Liver (tissue), 9 donors: ENCODE results near the gene NDUFAB1. TPM values are rescaled to one million over a fixed set of nuclear protein-coding genes. Genes with fewer than 3 reads are reported as not detected.

Experiments used
- DNase-seq: peaks from one replicate; pipeline ENCODE4 v3.0.0-alpha.2; 2017; ENCODE audit warnings: low spot score
- H3K27ac ChIP-seq, 2 donors: one replicate each; pipeline ENCODE4 v1.7.0; 2013; ENCODE audit warnings: inconsistent platforms in 2 of 2, low read length in 2 of 2, control low read depth in 1 of 2, low read depth in 1 of 2, mild to moderate bottlenecking in 1 of 2
- H3K27me3 ChIP-seq, 4 donors: one replicate each; pipeline versions ENCODE4 v1.6.1 to v1.7.0; 2013; ENCODE audit warnings: low read length in 3 of 4, inconsistent platforms in 1 of 4, mild to moderate bottlenecking in 1 of 4, moderate library complexity in 1 of 4; ENCODE audit not compliant: control insufficient read depth in 4 of 4, insufficient read depth in 4 of 4
- H3K36me3 ChIP-seq, 4 donors: one replicate each; pipeline versions ENCODE4 v1.6.1 to v1.7.0; 2013; ENCODE audit warnings: low read length in 3 of 4, mild to moderate bottlenecking in 3 of 4, low read depth in 1 of 4, moderate library complexity in 1 of 4; ENCODE audit not compliant: control insufficient read depth in 4 of 4, insufficient read depth in 3 of 4
- H3K4me1 ChIP-seq, 4 donors: one replicate each; pipeline versions ENCODE4 v1.6.1 to v1.7.0; 2013; ENCODE audit warnings: low read length in 3 of 4, mild to moderate bottlenecking in 3 of 4, moderate library complexity in 1 of 4; ENCODE audit not compliant: control insufficient read depth in 4 of 4, insufficient read depth in 4 of 4
- H3K4me3 ChIP-seq, 3 donors: one replicate each; pipeline versions ENCODE4 v1.6.1 to v1.7.0; 2013; ENCODE audit warnings: low read length in 3 of 3, control low read depth in 1 of 3, low read depth in 1 of 3, mild to moderate bottlenecking in 1 of 3
- H3K9ac ChIP-seq, 2 donors: one replicate each; pipeline ENCODE4 v1.7.0; 2013; ENCODE audit warnings: low read length in 2 of 2, mild to moderate bottlenecking in 2 of 2, moderate library complexity in 2 of 2, control low read depth in 1 of 2, low read depth in 1 of 2
- H3K9me3 ChIP-seq, 4 donors: one replicate each; pipeline versions ENCODE4 v1.6.1 to v1.7.0; 2013; ENCODE audit warnings: low read length in 3 of 4; ENCODE audit not compliant: control insufficient read depth in 4 of 4
- EGR1 ChIP-seq, 2 donors: IDR thresholded peaks; 2 replicates each; pipeline ENCODE4 v1.6.1; 2016 to 2018; ENCODE audit warnings: antibody characterized with exemption in 2 of 2, low read depth in 2 of 2
- FOXA1 ChIP-seq: IDR thresholded peaks from 2 replicates; pipeline ENCODE4 v1.6.1; 2016; ENCODE audit warnings: antibody characterized with exemption
- FOXA2 ChIP-seq: IDR thresholded peaks from 2 replicates; pipeline ENCODE4 v1.6.1; 2016; ENCODE audit warnings: antibody characterized with exemption
- GABPA ChIP-seq, 2 donors: IDR thresholded peaks in 1 of 2; conservative IDR thresholded peaks in 1 of 2; 2 replicates each; pipeline ENCODE4 v1.6.1; 2016; ENCODE audit warnings: antibody characterized with exemption in 2 of 2, mild to moderate bottlenecking in 1 of 2, moderate library complexity in 1 of 2
- HNF4A ChIP-seq, 2 donors: conservative IDR thresholded peaks; 2 replicates each; pipeline ENCODE4 v1.6.1; 2016; ENCODE audit warnings: antibody characterized with exemption in 2 of 2, mild to moderate bottlenecking in 2 of 2
- HNF4G ChIP-seq: IDR thresholded peaks from 2 replicates; pipeline ENCODE4 v1.6.1; 2016; ENCODE audit warnings: antibody characterized with exemption
- JUND ChIP-seq, 2 donors: IDR thresholded peaks; 2 replicates each; pipeline ENCODE4 v1.6.1; 2016; ENCODE audit warnings: antibody characterized with exemption in 2 of 2
- NR2F2 ChIP-seq: IDR thresholded peaks from 2 replicates; pipeline ENCODE4 v1.6.1; 2016; ENCODE audit warnings: antibody characterized with exemption
- RAD21 ChIP-seq, 2 donors: IDR thresholded peaks; 2 replicates each; pipeline ENCODE4 v1.6.1; 2016; ENCODE audit warnings: antibody characterized with exemption in 2 of 2, mild to moderate bottlenecking in 2 of 2
- RXRA ChIP-seq, 2 donors: IDR thresholded peaks; 2 replicates each; pipeline ENCODE4 v1.6.1; 2017 to 2018; ENCODE audit warnings: antibody characterized with exemption in 2 of 2, mild to moderate bottlenecking in 1 of 2
- SP1 ChIP-seq: IDR thresholded peaks from 2 replicates; pipeline ENCODE4 v1.6.1; 2018; ENCODE audit warnings: antibody characterized with exemption, mild to moderate bottlenecking
- TAF1 ChIP-seq: conservative IDR thresholded peaks from 2 replicates; pipeline ENCODE4 v1.6.1; 2016; ENCODE audit warnings: antibody characterized with exemption, mild to moderate bottlenecking
- YY1 ChIP-seq: IDR thresholded peaks from 2 replicates; pipeline ENCODE4 v1.6.1; 2016; ENCODE audit warnings: antibody characterized with exemption, mild to moderate bottlenecking
- WGBS: extraction: QIAGEN DNeasy Blood & Tissue Kit; methylation state at CpG from one replicate; pipeline ENCODE4 v1.1.7; 2013; 5-methylcytosine and 5-hydroxymethylcytosine counted together
- polyA plus RNA-seq, 2 donors: library from polyadenylated mRNA; stranded (reverse) in 1 of 2; unstranded in 1 of 2; fragments of 200-250 nt in 1 of 2; fragments of >200 nt in 1 of 2; fragmentation: Nextera tagmentation in 1 of 2; extraction: Ambion mirVana in 1 of 2; gene quantifications; one replicate each; pipeline versions ENCODE4 v1.2.1 to v1.2.3, GENCODE V29; 2013 to 2015
- total RNA-seq, 2 donors: library from RNA; depleted of rRNA; stranded (reverse); fragments of >200 nt; gene quantifications; one replicate each; pipeline ENCODE4 v1.2.3, GENCODE V29; 2014
- TF ChIP-seq, protein P1 (sequence below): IDR thresholded peaks from 2 replicates; pipeline ENCODE4 v1.6.1; 2016; ENCODE audit warnings: antibody characterized with exemption, mild to moderate bottlenecking
- TF ChIP-seq, protein P2 (sequence below): IDR thresholded peaks from 2 replicates; pipeline ENCODE4 v1.6.1; 2016; ENCODE audit warnings: antibody characterized with exemption
- TF ChIP-seq, protein P3 (sequence below): IDR thresholded peaks from 2 replicates; pipeline ENCODE4 v1.6.1; 2016; ENCODE audit warnings: antibody characterized with exemption
- TF ChIP-seq, protein P4 (sequence below): IDR thresholded peaks from 2 replicates; pipeline ENCODE4 v1.6.1; 2016; ENCODE audit warnings: antibody characterized with exemption
- TF ChIP-seq, protein P5 (sequence below): fragments of 150-350 bp; IDR thresholded peaks from 2 replicates; pipeline ENCODE4 v1.5.1; 2017; ENCODE audit warnings: improper control_type of control experiment, low read depth, low read length; ENCODE audit not compliant: missing input control
- donor health status: healthy.
- donor health status: healthy.
- donor health status: healthy.
- donor health status: healthy.
- donor health status: healthy.

The NDUFAB1 gene
- total and polyA plus RNA-seq, 4 donors, result 47.4 to 263 (median 149) TPM

DNA sequence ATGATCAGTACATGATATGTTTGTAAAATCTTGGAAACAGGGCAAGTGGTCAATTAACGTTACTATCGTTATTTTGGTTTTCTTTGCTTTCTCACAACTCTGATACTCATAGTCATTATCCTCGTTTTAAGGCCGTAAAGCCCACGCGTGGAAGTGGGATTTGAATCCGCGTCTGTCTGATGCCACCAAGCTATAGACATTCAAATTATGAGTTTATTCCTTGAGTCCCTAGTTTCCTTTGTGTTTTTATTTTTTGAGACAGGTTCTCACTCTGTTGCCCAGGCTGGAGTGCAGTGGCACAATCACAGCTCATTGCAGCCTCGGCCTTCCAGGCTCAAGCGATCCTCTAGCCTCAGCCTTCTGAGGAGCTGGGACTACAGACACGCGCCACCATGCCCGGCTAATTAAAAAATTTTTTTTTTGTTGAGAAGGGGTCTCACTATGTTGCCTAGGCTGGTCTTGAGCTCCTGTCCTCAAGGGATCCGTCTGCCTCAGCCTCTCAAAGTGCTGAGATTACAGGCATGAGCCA is 46.2 kb upstream of the NDUFAB1 start:
- WGBS, result 76% methylated on average over 14 of the region's 14 CpGs
- no peaks in the 10 kb centered on the region for H3K27me3 ChIP-seq
- no peak for DNase-seq
- peak overlapping the region in 1 of 2 donors; percentile 37 for H3K9ac ChIP-seq
- peaks cover 5 to 11% (median 10%) of the 10 kb centered on the region in 4 donors for H3K36me3 ChIP-seq
- peaks cover 3 to 23% (median 20%) of the 10 kb centered on the region in 4 donors for H3K4me1 ChIP-seq
- no peak for TF ChIP-seq SP1
- no peak for TF ChIP-seq GABPA (IDR thresholded peaks at IDR 0.05 in 1 of 2, conservative IDR thresholded peaks at IDR 0.05 in 1 of 2)
- TF ChIP-seq RAD21 (IDR thresholded peaks at IDR 0.05), result no peak
- TF ChIP-seq FOXA1, result no peak
- no peak for TF ChIP-seq HNF4A (conservative IDR thresholded peaks at IDR 0.05)
- TF ChIP-seq HNF4G, result no peak
- TF ChIP-seq, protein P1, sequence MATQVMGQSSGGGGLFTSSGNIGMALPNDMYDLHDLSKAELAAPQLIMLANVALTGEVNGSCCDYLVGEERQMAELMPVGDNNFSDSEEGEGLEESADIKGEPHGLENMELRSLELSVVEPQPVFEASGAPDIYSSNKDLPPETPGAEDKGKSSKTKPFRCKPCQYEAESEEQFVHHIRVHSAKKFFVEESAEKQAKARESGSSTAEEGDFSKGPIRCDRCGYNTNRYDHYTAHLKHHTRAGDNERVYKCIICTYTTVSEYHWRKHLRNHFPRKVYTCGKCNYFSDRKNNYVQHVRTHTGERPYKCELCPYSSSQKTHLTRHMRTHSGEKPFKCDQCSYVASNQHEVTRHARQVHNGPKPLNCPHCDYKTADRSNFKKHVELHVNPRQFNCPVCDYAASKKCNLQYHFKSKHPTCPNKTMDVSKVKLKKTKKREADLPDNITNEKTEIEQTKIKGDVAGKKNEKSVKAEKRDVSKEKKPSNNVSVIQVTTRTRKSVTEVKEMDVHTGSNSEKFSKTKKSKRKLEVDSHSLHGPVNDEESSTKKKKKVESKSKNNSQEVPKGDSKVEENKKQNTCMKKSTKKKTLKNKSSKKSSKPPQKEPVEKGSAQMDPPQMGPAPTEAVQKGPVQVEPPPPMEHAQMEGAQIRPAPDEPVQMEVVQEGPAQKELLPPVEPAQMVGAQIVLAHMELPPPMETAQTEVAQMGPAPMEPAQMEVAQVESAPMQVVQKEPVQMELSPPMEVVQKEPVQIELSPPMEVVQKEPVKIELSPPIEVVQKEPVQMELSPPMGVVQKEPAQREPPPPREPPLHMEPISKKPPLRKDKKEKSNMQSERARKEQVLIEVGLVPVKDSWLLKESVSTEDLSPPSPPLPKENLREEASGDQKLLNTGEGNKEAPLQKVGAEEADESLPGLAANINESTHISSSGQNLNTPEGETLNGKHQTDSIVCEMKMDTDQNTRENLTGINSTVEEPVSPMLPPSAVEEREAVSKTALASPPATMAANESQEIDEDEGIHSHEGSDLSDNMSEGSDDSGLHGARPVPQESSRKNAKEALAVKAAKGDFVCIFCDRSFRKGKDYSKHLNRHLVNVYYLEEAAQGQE, result no peak
- no peak for TF ChIP-seq RXRA (IDR thresholded peaks at IDR 0.05)
- TF ChIP-seq, protein P2, sequence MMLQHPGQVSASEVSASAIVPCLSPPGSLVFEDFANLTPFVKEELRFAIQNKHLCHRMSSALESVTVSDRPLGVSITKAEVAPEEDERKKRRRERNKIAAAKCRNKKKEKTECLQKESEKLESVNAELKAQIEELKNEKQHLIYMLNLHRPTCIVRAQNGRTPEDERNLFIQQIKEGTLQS, result no peak
- no peak for TF ChIP-seq JUND (IDR thresholded peaks at IDR 0.05)
- TF ChIP-seq NR2F2, result no peak
- TF ChIP-seq, protein P3, sequence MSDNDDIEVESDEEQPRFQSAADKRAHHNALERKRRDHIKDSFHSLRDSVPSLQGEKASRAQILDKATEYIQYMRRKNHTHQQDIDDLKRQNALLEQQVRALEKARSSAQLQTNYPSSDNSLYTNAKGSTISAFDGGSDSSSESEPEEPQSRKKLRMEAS, result no peak
- no peak for TF ChIP-seq EGR1 (IDR thresholded peaks at IDR 0.05; ENCODE audit: low read depth in 2 of 2)
- TF ChIP-seq FOXA2, result no peak
- TF ChIP-seq, protein P4, sequence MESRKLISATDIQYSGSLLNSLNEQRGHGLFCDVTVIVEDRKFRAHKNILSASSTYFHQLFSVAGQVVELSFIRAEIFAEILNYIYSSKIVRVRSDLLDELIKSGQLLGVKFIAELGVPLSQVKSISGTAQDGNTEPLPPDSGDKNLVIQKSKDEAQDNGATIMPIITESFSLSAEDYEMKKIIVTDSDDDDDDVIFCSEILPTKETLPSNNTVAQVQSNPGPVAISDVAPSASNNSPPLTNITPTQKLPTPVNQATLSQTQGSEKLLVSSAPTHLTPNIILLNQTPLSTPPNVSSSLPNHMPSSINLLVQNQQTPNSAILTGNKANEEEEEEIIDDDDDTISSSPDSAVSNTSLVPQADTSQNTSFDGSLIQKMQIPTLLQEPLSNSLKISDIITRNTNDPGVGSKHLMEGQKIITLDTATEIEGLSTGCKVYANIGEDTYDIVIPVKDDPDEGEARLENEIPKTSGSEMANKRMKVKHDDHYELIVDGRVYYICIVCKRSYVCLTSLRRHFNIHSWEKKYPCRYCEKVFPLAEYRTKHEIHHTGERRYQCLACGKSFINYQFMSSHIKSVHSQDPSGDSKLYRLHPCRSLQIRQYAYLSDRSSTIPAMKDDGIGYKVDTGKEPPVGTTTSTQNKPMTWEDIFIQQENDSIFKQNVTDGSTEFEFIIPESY, result no peak
- TF ChIP-seq YY1, result no peak
- H3K9me3 ChIP-seq, result no peaks in the 10 kb centered on the region
- H3K4me3 ChIP-seq, result peak overlapping the region; percentile 86 to 100 (median 97)
- H3K27ac ChIP-seq, result no peak overlapping the region

DNA sequence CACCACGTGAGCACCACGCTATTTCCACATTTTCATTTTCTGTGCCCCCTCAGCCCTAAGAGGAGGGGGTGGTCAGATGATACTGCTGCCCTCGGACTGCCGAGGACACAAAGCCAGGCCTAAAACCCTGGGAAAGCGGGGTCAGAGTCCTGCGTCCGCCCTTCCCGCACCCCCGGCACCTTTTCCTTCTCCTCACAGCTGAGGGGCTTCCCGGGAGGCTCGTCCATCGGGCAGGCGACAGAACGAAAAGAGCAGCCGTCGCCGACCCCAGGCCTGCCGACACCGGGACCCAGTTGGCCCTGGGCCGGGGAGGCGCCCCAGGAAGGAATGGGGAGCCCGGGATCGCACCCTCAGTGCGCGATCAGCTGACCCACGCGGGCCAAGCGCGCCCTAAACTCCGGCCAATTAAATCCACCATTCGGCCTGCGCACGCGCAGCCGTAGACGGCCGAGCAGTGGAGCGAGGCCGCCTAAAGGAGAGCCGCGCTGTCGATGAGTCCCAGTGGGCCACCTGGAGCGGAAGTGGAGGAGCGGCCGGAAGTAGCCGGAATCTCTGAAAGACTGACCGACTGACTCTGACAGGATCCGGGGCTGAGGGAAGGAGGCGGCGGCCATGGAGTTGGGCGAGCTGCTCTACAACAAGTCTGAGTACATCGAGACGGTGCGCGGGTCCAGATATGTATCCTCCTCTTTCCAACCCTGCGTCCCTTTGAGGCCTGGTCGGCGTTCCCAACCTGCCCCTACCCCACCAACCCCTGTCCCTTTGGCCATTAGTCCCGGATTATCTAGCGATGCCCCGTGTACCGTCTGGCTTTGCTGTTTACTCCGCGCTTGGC is 45.0 kb upstream of the NDUFAB1 start, which contains the start of the genes DCTN5 and PALB2:
DCTN5 (plus strand) TSS at position 536 of the 835 bp plus-strand sequence; CDS start at position 613, 77 bp downstream.
PALB2 (minus strand) TSS at position 380 of the 835 bp plus-strand sequence; CDS start at position 227, 153 bp downstream.
- Histone ChIP-seq H3K4me1 (peaks cover 3 to 23% (median 20%) of the 10 kb centered on the region in 4 donors), H3K9ac (peak within 1 kb of the TSS; percentile 78 to 97), H3K9me3 (no peaks in the 10 kb centered on the region), H3K27ac (peak within 1 kb of the TSS; percentile 69), H3K36me3 (peaks cover 6 to 11% (median 8%) of the 10 kb centered on the region in 4 donors), H3K27me3 (no peaks in the 10 kb centered on the region), H3K4me3 (peak within 1 kb of the TSS; percentile 86 to 100 (median 97))
- peak; percentile 88 for DNase-seq
- under 1% methylated on average over 64 of the region's 64 CpGs for WGBS
- TF ChIP-seq HNF4G (no peak), RAD21 (IDR thresholded peaks at IDR 0.05) (no peak), EGR1 (IDR thresholded peaks at IDR 0.05; ENCODE audit: low read depth in 2 of 2) (peak in 1 of 2 donors; percentile 33), JUND (IDR thresholded peaks at IDR 0.05) (no peak), YY1 (peak; percentile 94), HNF4A (conservative IDR thresholded peaks at IDR 0.05) (peak; percentile 14 to 47), SP1 (peak; percentile 59), GABPA (IDR thresholded peaks at IDR 0.05 in 1 of 2, conservative IDR thresholded peaks at IDR 0.05 in 1 of 2) (peak; percentile 95 to 96), TAF1 (no peak)
- TF ChIP-seq, protein P5, sequence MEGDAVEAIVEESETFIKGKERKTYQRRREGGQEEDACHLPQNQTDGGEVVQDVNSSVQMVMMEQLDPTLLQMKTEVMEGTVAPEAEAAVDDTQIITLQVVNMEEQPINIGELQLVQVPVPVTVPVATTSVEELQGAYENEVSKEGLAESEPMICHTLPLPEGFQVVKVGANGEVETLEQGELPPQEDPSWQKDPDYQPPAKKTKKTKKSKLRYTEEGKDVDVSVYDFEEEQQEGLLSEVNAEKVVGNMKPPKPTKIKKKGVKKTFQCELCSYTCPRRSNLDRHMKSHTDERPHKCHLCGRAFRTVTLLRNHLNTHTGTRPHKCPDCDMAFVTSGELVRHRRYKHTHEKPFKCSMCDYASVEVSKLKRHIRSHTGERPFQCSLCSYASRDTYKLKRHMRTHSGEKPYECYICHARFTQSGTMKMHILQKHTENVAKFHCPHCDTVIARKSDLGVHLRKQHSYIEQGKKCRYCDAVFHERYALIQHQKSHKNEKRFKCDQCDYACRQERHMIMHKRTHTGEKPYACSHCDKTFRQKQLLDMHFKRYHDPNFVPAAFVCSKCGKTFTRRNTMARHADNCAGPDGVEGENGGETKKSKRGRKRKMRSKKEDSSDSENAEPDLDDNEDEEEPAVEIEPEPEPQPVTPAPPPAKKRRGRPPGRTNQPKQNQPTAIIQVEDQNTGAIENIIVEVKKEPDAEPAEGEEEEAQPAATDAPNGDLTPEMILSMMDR, result no peak
- TF ChIP-seq, protein P1, result no peak
- TF ChIP-seq, protein P3, result peak; percentile 90
